Activated naive CD4-positive, alpha-beta T cell treated with anti-CD3 and anti-CD28 coated beads, Interleukin-2, amount 50 U/mL, for 16 hours (primary cell): ENCODE measurements around the gene MFGE8.
"Not testable (repeated sequence)": the region's sequence is repeated elsewhere in the genome, so short reads cannot be mapped to it uniquely, and the experiment has no call there.

Source experiments
- DNase-seq: peaks from one replicate; pipeline ENCODE4 v3.0.0-alpha.2; 2020

The MFGE8 gene, protein sequence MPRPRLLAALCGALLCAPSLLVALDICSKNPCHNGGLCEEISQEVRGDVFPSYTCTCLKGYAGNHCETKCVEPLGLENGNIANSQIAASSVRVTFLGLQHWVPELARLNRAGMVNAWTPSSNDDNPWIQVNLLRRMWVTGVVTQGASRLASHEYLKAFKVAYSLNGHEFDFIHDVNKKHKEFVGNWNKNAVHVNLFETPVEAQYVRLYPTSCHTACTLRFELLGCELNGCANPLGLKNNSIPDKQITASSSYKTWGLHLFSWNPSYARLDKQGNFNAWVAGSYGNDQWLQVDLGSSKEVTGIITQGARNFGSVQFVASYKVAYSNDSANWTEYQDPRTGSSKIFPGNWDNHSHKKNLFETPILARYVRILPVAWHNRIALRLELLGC

DNA sequence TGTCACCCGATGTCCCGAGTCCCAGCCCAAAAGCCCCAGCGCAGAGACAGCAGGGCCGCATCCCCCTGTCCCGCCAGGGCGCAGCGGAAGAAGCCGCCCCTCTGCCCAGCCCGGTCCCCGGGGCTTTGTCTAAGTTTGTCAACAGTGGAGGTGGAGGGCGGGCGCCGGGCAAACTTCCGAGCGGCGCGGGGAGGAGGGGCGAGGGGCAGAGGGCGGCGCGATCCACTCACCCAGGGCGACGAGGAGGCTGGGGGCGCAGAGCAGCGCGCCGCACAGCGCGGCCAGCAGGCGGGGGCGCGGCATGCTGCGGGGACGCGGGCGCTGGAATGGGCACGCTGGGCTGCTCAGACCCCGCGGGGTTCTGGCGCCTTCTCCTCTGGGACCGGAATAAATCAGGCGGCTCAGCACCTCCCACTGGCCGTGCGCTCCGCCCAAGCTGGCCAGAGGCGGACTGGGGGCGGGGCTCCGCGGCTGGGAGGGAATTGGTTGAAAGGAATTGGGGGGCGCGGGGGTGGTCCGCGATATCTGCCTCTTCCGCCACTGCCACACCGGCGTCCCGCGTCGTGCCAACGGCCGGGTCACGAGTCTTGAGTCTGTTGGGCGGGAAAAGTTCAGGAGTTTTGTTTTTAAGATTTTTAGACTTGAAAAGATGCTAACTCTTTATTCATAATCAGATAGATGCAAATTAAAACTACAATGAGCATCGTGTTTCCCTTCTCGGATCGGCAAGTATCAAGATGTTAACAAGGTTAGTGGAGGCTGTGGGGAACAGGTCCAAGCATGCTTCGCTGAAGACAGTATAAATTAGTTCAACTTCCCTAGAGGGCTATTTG, at the start of gene MFGE8:
Gene MFGE8 (minus strand): TSS at position 363 of the 833 bp plus-strand sequence. CDS start 60 bp downstream, at position 303.
- peak; percentile 77 for DNase-seq

DNA sequence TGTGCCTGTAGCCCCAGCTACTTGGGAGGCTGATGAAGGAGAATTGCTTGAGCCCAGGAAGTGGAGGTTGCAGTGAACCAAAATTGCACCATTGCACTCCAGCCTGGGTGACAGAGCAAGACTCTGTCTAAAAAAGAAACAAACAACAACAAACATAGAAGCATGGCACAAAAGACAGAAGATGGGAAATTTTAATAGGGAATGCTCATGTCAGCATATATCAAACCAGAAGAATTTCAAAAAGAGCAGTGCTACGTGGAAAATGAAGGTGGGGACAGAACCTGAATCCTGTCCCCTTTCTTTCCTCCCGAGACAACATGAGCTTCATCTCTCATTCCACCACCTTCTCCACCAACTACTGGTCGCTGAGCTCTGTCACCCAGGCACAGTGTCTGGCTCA, 46.3 kb upstream of the MFGE8 start:
- no peak for DNase-seq

DNA sequence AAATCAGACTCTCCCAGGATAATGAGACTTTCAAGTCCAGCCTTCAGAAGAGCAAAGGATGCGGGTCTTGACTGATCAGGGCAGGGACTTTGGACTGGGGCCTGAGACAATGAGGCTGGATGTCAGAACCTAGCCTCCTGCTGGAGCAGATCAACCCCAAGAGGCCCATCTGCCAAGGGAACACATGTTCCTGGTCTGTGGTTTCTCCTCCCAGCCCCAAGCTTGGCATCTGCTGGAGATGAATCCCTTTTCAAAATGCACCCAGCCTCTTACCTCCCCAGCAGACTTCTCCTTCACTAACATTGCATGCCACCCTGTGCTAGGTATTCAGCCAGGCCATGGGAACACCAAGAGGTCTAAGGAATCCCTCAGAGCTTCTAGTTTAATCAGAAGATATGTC, 43.7 kb upstream of the MFGE8 start:
- DNase-seq, result no peak

DNA sequence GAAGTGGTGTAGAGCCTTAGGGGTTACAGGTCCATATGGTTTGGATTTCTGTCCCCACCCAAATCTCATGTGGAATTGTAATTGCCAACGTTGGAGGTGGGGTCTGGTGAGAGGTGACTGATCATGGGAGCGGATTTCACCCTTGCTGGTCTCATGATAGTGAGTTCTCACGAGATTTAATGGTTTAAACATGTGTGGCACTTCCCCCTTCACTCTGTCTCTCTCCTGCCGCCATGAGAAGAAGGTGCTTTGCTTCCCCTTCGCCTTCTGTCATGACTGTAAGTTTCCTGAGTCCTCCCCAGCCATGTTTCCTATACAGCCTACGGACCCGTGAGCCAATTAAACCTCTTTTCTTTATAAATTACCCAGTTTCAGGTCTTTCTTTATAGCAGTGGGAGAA, 43.1 kb upstream of the MFGE8 start:
- no peak for DNase-seq

DNA sequence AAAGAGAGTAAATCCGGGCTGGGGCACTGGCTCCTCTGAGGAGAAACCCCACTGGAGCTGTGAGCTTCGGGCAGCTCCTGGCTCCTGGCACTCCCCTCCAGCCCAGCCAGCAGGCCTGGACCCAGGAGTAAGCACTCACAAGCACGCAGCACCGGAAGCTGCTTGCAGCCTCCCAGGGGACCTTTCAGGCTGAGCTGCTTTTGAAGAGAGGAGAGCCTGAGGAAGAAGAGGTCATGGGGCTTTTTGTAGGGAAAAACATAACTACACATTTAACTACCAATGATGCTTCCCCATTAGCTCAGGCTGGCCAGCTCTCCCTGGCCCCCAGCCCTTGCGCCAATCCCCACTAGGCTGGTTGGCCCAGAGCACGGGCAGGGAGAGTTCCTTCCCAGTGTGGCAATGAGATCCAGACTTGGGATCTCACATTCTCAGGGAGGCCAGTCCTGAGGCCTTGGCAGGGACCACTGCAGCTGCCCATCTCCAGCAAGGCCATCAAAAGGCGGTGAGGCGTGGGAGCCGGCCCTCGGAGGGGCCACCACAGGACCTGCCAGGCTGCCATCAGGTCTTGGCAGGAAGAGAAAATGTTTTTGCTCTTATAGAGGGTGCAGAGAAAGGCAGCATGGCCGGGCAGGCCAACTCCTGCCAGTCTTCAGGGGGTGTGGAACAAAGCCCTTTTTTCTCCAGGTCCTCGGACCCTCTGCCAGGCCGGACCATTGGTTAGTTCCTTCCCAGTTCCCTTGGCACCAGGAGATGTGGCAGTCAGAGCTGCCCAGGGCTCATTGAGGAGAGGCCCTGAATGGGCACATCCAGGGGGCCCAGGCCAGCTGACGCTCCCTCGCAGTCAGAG, 41.5 kb upstream of the MFGE8 start:
- DNase-seq, result no peak

DNA sequence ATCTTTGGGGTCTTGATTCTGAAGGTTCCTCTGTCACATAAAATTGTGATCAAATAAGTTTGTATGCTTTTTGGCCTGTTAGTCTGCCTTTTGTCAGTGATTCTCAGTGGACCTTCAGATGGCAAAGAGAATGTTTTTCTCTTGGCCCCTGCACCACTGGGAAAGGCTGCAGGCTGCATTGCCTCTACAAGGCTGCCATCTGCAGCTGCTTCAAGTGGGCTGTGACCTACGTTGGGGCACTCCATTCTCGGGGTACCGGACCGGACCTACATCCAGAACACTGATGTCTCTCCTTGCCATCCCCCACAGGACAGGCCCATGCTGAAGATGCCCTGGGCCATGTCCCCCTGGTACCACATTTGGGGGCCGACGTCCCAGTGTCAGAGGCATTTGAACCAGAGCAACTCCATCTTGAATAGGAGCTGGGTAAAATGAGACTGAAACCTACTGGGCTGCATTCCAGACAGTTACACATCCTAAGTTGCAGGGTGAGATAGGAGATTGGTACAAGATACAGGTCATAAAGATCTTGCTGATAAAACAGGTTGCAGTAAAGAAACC, 37.5 kb upstream of the MFGE8 start:
- no peak for DNase-seq

DNA sequence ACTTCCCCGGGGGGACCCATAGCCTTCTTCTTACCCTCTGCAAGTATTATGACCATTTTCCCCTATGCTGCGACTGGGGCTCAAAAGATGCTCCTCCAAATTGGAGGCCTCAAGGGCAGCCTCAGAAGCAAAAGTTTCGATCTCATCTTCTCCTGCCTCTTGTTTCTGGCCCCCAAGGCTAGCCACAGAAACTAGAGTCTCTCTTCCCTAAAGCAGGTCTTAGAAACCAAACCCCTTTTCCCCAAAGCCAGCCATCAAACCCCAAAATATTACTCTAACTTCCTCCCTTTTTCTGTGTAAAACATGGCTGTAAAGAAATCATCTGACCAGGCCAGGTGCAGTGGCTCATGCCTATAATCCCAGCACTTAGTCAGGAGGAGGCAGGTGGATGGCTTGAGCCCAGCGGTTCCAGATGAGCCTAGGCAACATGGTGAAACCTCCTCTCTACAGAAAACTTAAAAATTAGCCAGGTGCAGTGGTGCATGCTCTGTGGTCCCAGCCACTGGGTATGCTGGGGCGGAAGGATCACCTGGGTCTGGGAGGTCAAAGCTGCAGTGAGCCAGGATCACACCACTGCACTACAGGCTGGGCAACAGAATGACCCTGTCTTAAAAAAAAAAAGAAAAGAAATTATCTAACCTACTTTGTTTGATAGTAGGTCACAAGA, 36.7 kb upstream of the MFGE8 start:
- DNase-seq, result no peak

DNA sequence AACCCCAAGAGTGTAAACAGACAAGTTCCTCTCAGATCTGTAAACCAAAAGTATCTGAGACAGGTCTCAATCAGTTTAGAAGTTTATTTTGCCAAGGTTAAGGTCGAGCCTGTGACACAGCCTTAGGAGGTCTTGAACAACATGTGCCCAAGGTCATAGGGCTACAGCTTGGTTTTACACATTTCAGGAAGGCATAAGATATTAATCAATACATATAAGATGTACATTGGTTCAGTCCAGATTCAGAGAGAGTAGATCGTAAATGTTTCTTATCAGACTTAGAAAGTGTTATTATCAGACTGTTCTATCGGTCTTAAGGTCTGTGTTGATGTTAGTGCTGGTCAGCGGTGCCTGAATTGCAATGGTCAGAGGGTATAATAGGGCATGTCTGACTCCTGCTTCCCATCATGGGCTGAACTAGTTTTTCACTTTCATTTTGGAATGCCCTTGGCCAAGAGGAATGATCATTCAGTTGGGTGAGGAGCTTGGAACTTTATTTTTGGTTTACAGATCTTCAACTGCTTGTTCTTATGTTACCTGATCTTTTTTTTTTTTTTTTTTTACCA, 27.0 kb upstream of the MFGE8 start:
- DNase-seq, result no peak

DNA sequence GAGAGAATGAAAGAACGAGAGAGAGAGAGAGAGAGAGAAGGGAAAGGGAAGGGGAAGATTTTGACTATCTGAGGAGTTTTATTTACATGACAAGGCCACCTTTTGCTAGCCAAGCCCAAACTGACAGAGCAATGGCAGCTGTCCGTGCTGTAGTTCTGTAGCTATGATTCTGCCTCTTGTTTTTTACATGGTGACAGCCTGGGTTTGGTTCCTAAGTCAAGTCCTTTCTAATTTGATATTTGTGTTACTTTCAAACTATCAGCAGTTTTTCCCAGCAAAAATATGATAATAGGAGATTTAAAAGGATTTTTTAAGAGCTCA, 26.3 kb upstream of the MFGE8 start:
- DNase-seq, result no peak

DNA sequence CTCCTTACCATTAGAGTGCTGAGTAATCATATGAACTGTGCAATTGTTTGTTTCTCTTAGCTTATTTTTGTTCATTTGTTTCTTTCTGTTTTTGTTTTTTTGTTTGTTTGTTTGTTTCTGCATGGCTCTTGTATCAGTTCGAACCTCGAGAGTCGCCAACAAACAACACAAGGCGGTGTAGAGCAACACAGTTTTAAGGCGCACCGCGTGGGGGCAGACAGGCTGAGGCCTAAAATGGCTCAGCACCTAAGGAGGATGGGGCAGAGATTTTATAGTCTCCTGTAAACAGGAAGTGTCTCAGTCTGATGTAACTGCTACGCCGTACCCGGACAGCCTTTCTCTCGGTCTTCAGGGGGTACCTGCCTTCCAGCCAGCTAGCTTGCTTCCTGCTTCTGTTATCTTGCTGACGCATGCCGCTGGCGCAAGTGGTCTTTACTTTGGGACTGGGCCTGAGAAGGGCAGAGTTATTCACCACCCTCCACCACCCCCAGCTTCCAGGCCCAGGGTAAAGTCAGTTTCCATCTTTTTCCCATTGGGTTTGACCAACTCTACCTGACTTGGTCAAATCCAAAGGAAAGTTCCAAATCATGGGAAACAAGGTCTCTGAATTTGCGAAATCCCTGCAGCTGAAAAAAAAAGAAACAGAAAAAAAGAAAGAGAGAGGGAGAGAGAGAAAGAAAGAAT, 25.8 kb upstream of the MFGE8 start:
- no peak for DNase-seq

DNA sequence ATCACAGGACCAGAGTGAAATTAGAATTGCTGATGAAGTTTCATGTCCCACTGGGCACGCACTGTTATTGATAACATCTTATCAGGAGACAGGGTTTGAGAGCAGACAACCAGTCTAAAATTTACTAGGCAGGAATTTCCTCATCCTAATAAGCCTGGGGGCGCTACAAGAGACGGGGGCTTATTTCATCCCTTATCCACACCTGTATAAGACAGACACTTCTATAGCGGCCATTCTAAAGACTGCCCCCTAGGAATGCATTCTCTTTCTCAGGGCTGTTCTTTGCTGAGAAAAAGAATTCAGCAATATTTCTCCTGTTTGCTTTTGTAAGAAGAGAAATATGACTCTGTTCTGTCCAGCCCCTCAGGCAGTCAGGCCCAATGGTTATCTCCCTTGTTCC, 21.3 kb upstream of the MFGE8 start:
- DNase-seq, result not testable (repeated sequence)

DNA sequence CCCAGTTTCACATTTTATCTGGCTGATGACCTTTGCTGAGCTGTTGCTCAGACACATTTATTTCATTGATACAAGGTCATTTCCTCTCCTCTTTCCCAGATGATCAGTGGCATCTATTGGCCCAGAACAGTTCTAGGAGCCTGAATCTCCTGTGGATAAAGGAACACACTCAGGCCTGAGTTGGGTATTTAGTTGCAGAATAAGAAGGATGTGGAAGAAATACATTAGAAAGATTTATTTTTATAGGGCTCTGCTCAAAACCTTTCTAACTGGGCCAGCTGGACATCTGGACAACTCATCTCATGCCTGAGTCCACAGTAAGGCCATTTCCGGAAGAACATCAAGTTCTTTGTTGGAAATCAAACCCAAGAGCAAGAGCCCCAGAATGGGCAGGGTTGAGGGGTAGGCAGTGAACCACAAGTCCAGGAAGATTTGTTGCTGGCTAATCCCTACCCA, 19.7 kb upstream of the MFGE8 start:
- DNase-seq, result no peak

DNA sequence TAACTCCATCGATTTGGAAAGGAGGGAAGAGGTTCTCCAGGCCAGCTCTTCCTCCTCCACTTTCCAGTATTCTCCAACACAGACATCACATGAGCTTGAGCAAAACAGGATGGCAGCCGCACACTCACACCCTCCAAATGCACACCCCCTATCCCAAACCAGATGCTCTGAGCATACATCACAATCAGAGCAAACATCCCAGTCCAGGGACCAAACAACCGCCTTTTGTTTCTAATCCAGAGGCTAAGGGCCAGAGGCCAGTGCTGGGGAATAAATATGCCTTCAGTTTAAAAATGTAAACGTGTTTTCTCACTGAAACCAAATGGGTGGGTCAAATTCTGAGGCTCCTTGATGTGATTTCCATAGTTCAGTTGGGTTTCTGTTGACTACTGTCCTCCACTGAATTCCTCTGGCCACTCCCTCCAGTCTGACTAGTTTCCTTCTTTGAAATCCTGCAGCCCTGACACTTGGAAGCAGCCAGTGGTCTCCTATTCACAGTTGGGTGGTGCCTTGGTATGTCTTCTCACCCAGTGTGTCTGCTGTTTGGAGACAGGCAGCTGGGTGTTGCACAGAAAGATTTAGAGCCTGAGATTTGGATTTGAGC, 19.2 kb upstream of the MFGE8 start:
- DNase-seq, result no peak

DNA sequence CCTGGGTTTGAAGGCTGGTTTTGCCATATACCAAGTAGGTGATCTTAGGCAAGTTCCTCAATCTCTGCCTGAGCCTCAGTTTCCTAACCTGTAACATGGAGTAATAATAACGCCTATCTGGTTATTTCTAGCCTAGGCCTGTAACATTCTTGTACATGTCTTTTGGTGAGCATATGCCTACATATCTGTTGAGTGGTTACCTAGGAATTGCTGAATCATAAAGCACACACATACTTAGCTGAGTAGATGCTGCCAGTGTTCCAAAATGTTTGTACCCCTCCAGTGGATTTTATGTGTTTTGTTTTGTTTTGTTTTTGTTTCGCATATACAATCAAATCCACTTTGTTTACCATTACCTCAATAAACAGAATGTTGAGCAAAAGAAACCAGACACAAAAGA, 17.4 kb upstream of the MFGE8 start:
- DNase-seq, result no peak

DNA sequence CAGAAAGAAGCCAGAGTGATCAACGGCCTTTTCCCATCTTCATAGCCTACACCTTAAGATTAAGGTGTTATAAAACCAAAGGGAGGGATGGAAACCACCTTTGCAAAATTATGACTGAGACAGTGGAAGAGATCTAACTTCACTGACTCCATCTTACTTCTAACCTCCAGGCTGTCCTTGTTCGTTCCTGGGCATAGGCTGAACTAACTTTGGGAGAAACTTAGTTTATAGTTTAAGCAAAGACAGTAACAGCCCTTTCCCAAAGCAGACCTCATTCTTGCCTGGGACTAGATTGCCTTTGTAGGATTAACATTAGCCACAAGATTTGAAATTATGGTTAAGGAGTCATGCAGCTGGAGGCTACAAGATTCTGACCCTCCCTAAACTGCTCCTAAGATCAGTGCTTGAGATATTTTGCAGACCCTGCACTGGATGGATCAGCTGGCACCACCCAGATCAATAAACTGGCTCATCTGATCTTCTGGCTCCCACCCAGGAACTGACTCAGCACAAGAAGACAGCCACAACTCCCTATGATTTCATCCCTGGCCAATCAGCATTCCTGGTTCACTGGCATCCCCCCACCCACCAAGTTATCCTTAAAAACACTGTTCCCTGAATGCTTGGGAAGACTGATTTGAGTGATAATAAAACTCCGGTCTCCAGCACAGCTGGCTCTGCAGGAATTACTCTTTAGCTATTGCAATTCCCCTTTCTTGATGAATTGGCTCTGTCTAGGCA, 16.3 kb upstream of the MFGE8 start:
- DNase-seq, result not testable (repeated sequence)

DNA sequence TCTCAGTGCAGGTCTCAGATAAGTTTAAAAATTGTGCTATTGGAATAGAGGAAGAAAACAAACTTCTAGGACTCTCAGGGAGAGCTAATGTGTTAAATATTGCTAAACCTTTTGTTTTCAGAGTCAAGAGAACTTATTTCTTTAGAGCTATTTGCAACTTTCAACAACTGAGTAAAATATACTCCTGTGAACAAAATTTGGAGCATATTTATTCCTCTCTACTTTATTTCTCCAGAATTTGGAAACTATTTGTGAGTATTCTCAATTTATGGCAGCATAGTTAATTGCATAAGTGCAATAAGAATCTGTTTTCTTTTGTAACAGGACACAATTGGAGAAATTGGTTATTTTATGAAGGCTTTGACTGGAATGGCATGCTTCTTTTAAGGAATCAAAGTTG, 15.0 kb upstream of the MFGE8 start:
- DNase-seq, result not testable (repeated sequence)

DNA sequence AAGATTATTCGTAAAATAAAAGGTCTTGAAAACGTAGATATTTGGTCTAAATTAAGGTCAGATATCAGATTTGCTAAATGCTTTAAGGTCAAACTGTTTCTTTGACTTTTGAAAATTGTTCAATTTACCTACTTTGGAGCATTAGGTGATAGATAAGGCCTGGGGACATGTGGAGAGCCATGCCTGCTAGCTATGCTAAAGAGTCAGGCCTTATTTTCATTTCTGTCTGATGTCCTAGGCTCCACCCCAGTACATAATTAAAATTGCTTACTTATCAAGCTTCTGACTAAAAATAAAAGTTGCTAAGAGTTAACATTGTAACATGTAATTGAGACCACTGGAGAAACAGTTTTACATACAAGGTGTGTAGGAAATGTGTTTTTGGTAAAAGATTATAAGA, 12.5 kb upstream of the MFGE8 start:
- not testable (repeated sequence) for DNase-seq

DNA sequence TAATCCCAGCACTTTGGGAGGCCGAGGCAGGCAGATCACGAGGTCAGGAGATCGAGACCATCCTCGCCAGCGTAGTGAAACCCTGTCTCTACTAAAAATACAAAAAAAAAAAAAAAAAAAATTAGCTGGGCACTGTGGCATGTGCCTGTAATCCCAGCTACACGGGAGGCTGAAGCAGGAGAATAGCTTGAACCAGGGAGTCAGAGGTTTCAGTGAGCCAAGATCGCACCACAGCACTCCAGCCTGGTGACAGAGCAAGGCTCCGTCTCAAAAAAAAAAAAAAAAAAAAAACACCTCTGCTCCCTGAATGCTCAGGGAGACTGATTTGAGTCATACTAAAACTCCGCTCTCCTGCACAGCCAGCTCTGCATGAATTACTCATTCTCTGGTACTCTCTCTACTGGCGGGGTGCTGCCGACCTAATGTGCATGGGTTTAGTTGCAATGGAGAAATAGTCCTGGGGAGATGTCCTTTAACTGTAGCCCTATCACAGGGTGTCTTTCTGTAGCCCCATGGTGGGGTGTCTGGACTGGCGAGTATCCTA, 7.8 kb upstream of the MFGE8 start:
- not testable (repeated sequence) for DNase-seq

DNA sequence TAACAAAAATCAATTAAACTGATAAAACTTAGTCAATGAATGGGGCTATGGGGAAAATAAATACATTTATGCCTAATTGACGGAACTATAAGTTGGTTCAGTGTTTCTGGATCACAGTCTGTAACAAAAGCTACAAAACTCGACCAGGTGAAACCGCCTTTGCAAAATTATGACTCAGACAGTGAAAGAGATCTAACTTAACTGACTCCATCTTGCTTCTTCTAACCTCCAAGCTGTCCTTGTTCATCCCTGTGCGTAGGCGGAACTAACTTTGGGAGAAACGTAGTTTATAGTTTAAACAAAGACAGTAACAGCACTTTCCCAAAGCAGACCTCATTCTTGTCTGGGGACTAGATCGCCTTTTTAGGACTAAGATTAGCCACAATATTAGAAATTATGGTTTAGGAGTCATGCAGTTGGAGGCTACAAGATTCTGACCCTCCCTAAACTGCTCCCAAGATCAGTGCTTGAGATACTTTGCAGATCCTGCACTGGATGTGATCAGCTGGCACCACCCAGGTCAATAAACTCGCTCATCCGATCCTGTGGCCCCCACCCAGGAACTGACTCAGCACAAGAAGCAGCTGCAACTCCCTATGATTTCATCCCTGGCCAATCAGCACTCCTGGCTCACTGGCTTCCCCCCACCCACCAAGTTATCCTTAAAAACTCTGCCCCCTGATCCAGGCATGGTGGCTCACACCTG, 7.2 kb upstream of the MFGE8 start:
- DNase-seq, result no peak
